Prostate gland (tissue), 2 donors: ENCODE data around the gene TRPM3. TPM values are rescaled to one million over a fixed set of nuclear protein-coding genes. Genes with fewer than 3 reads are reported as not detected.

ENCODE experiments used
- DNase-seq: peaks from one replicate; pipeline ENCODE4 v3.0.0-alpha.2; 2019; ENCODE audit warnings: low spot score
- H3K27ac ChIP-seq, 2 donors: fragments of 200-600 bp; sonication (generic); 2 replicates each; pipeline ENCODE4 v1.5.1; 2017 to 2019
- H3K27me3 ChIP-seq: fragments of 200-600 bp; sonication (generic); replicated peaks from 2 replicates; pipeline ENCODE4 v1.5.1; 2019; ENCODE audit not compliant: insufficient read depth
- H3K36me3 ChIP-seq, 2 donors: fragments of 200-600 bp; sonication (generic); 1 replicate in 1 of 2; 2 replicates in 1 of 2; pipeline versions ENCODE4 v1.5.1 to v1.8.1; 2017 to 2019
- H3K4me1 ChIP-seq: fragments of 200-600 bp; sonication (generic); replicated peaks from 2 replicates; pipeline ENCODE4 v1.5.1; 2019
- H3K4me3 ChIP-seq, 2 donors: fragments of 200-600 bp; sonication (generic); 2 replicates each; pipeline ENCODE4 v1.5.1; 2017 to 2019
- H3K9me3 ChIP-seq: fragments of 200-600 bp; sonication (generic); 2 replicates; pipeline ENCODE4 v1.5.1; 2017
- CTCF ChIP-seq, 4 experiments: fragments of 200-600 bp in 2 of 4; fragments of 450-650 bp in 2 of 4; sonication (generic) in 2 of 4; IDR thresholded peaks; 1 replicate in 3 of 4; 2 replicates in 1 of 4; pipeline ENCODE4 v1.5.1; 2016 to 2019; ENCODE audit warnings: antibody characterized with exemption in 4 of 4, mild to moderate bottlenecking in 2 of 4, moderate library complexity in 2 of 4
- POLR2A ChIP-seq: fragments of 450-650 bp; IDR thresholded peaks from one replicate; pipeline ENCODE4 v1.6.1; 2016; ENCODE audit warnings: antibody characterized with exemption, mild to moderate bottlenecking
- POLR2AphosphoS5 ChIP-seq: sonication (generic); formaldehyde crosslinking; IDR thresholded peaks from one replicate; pipeline ENCODE4 v1.6.1; 2017; ENCODE audit warnings: antibody characterized with exemption
- WGBS: methylation state at CpG from one replicate; pipeline ENCODE4 v1.1.5; 2018; 5-methylcytosine and 5-hydroxymethylcytosine counted together
- intact Hi-C: fragments of 100-400 bp; cut with DNase I; formaldehyde crosslinking; loops from one replicate; pipeline ENCODE4 v1.14.2; 2022
- total RNA-seq, 2 donors: library from RNA; depleted of rRNA; stranded (reverse); fragments of >200 nt; gene quantifications; one replicate each; pipeline ENCODE4 v1.1.0, GENCODE V29; 2016

Gene TRPM3
- total RNA-seq, 2 donors from 2014 or later, result 0.32 to 18.7 TPM

- no peaks in the 10 kb centered on the region for H3K4me1 ChIP-seq
- TF ChIP-seq POLR2A (no peak), CTCF (IDR thresholded peaks at IDR 0.05) (no peak), POLR2AphosphoS5 (no peak)
- no peaks in the 10 kb centered on the region for H3K27me3 ChIP-seq
- WGBS, result 93% methylated on average over 5 of the region's 5 CpGs
- intact Hi-C loops, result no loop called here
- no peaks in the 10 kb centered on the region for H3K36me3 ChIP-seq
- no peak for DNase-seq
- no peaks in the 10 kb centered on the region for H3K9me3 ChIP-seq
- no peak overlapping the region for H3K4me3 ChIP-seq
- no peak overlapping the region for H3K27ac ChIP-seq
Observed at GRCh38 chr9:70773579-70773978, 347.8 kb downstream of the TRPM3 start.

- no peak for DNase-seq
- no peaks in the 10 kb centered on the region for H3K4me1 ChIP-seq
- no peak overlapping the region for H3K4me3 ChIP-seq
- H3K36me3 ChIP-seq, result no peaks in the 10 kb centered on the region
- TF ChIP-seq POLR2A, result no peak
- no peak for TF ChIP-seq CTCF (IDR thresholded peaks at IDR 0.05)
- no peak for TF ChIP-seq POLR2AphosphoS5
- no peak overlapping the region for H3K27ac ChIP-seq
- H3K9me3 ChIP-seq, result no peaks in the 10 kb centered on the region
- 64% methylated on average over 3 of the region's 3 CpGs for whole genome bisulfite sequencing
- intact Hi-C loops, result no loop called here
- H3K27me3 ChIP-seq, result no peaks in the 10 kb centered on the region
Observed at GRCh38 chr9:70772601-70773000, 348.8 kb downstream of the TRPM3 start.

- Histone ChIP-seq H3K4me1 (no peaks in the 10 kb centered on the region), H3K9me3 (no peaks in the 10 kb centered on the region), H3K27ac (no peak overlapping the region), H3K36me3 (no peaks in the 10 kb centered on the region), H3K4me3 (no peak overlapping the region), H3K27me3 (no peaks in the 10 kb centered on the region)
- intact Hi-C loops, result no loop called here
- no peak for TF ChIP-seq POLR2AphosphoS5
- TF ChIP-seq CTCF (IDR thresholded peaks at IDR 0.05), result no peak
- TF ChIP-seq POLR2A, result no peak
- WGBS, result 89% methylated on average over 1 of the region's 1 CpG
- no peak for DNase-seq
Observed at GRCh38 chr9:70765946-70766345, 355.5 kb downstream of the TRPM3 start.

- TF ChIP-seq POLR2AphosphoS5, result no peak
- no peak for TF ChIP-seq CTCF (IDR thresholded peaks at IDR 0.05)
- no peak for TF ChIP-seq POLR2A
- Histone ChIP-seq H3K36me3 (no peaks in the 10 kb centered on the region), H3K27me3 (no peaks in the 10 kb centered on the region), H3K9me3 (no peaks in the 10 kb centered on the region), H3K27ac (no peak overlapping the region), H3K4me3 (no peak overlapping the region), H3K4me1 (no peaks in the 10 kb centered on the region)
- intact Hi-C loops, result no loop called here
- no peak for DNase-seq
- WGBS, result 38% methylated on average over 8 of the region's 8 CpGs
Observed at GRCh38 chr9:70761139-70761670, 360.2 kb downstream of the TRPM3 start.

- H3K4me3 ChIP-seq, result no peak overlapping the region
- intact Hi-C loops, result no loop called here
- H3K4me1 ChIP-seq, result no peaks in the 10 kb centered on the region
- TF ChIP-seq CTCF (IDR thresholded peaks at IDR 0.05) (no peak), POLR2AphosphoS5 (no peak), POLR2A (no peak)
- H3K36me3 ChIP-seq, result no peaks in the 10 kb centered on the region
- no peaks in the 10 kb centered on the region for H3K9me3 ChIP-seq
- DNase-seq, result no peak
- 84% methylated on average over 8 of the region's 8 CpGs for WGBS
- H3K27me3 ChIP-seq, result no peaks in the 10 kb centered on the region
- no peak overlapping the region for H3K27ac ChIP-seq
Observed at GRCh38 chr9:70760228-70760627, 361.2 kb downstream of the TRPM3 start.
